Measurements from ENCODE around the gene EGFLAM.

The EGFLAM gene

DNA sequence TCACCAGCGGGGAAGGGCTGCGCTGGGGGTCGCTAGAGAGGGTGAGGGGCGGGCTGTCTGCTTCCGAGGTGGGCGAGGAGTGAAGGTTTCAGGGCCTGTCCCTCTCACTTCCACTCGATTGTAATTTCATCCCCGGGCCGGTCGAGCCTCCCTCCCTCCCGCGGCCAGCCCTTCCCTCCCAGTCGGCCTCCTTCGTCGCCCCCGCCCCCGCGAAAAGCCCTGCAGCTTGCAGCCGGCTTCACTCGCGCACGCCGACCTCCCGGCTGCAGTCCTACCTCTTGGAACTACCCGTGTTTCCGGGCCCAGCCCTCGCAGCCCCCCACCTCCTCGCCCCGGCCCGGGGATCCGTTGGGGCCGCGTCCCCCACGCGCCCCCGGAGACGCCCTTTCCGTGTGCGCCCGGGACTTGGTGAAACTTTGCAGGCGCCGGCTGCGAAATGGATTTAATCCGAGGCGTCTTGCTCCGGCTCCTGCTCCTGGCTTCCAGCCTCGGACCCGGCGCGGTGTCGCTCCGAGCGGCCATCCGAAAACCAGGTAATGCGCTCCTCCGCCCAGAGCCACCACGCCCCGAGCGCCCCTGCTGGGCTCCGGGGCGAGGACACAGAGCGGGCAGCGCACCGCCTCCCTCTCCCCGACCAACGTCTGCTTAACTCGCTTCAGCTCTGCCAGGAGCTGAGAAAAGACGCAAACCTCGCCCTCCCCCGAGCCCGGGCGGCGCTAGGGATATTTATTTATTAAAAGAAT, at the start of gene EGFLAM:
TSS of gene EGFLAM (plus strand) at position 241 of the 743 bp plus-strand sequence. CDS start at position 437, 196 bp downstream.
- DNase-seq = peak in 3 of 56 donors; percentile 1 to 2 (median 1)

DNA sequence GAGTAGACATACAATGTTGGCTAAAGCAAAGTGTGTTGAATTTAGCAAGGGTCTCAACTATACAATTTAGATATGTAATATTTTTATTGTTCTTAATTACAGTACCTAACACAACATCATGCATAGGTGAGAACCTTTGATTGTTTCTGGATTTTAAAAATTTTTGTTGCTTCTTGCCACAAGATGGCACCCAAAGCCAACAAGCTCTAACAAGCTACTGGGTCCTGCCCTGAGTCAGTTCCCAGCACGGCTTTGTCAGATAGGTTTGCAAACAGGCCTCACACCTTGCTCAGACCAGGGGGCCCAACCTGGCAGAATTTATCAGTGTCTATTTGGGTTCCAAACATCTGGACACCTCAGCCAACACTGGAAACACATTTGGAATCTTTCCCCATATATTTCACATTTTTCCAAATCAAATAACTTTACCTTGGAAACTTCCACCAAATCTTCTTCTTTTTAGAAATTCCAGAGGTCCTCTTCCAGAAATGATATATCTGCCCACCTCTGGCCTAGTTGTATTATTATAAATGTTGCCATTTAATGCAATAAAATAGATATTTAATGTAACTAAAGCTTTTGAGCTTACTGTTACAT, 49.5 kb upstream of the EGFLAM start:
- peak in 22 of 56 donors; percentile 1 to 32 (median 7) for DNase-seq

DNA sequence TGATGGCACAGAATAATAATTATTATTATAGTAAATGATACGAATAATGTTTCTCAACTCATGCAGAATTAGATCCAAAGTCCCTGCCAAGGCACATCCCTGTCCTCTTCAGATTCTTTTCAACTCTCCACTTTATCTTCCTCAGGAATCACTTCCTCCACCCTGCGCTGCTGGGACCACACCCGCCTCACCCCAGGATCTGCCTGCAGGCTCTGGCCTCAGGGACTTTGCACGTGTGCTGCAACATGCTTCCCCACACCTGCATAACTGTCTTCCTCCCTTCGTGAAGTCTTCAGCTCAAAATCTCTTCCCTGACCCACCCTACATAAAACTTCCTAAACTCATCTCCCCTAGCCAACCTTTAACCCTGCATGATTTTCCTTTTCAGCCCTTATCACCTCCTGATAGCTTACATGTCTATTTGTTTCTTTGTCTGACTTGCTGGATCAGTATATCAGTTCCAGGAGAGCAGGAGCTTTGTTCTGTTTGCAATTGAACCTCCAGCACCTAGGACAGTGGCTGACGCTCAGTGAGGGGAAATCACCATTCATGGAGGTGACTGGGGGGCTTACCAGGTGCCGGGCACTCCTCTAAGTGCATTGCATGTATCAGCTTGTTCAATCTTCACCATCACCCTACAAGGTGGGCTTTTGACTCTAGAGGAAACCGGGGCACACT, 47.5 kb upstream of the EGFLAM start:
- DNase-seq = no peak

DNA sequence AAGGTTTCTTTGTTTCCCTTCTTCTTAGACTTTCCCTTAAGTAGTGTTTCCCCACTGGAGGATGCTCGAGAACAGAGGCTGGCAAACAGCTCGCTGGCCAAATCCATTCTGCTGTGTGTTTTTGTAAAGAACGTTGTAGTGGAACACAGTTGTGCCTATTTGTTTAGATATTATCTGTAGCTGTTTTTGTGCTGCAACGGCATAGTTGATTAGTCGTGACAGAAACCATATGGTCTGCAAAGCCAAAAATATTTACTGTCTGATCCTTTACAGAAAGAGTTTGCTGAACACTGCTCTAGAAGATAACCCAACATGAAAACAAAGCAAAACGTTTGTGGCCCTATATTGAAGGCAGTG, 47.0 kb upstream of the EGFLAM start:
- no peak for DNase-seq

DNA sequence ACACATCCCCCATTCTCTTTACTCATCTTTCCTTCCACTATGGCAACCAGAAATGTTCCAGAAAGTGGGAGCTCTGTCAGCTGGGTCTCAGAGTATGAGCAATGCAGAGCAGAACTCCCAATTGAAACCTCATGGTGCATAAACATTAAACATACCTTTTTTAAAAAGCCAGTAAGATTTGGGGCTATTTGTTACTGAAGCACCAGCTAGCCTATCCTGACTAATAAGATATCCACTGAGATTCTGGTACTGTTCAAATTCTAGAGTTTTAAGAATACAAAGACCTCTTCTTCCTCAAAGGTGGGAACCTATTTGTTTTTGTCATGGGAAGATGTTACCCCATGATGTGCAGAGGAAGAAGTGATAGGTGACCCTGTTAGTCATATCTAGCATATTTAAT, 46.1 kb upstream of the EGFLAM start:
- no peak for DNase-seq

DNA sequence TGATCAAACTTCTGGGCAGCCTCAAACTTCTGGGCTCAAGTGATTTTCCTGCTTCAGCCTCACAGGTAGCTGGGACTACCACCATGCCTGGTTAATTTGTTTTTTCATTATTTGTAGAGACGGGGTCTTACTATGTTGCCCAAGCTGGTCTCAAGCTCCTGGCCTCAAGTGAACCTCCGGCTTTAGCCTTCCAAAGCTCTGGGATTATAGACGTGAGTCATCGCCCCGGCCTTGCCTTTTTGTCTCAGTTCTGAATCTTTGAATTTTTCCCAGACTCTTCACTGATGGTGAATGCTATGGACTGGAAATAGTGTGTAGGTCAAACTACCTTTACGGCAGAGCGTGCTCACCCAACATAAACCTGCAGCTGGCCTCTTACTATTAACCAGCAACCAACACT, 32.3 kb upstream of the EGFLAM start:
- DNase-seq = no peak

DNA sequence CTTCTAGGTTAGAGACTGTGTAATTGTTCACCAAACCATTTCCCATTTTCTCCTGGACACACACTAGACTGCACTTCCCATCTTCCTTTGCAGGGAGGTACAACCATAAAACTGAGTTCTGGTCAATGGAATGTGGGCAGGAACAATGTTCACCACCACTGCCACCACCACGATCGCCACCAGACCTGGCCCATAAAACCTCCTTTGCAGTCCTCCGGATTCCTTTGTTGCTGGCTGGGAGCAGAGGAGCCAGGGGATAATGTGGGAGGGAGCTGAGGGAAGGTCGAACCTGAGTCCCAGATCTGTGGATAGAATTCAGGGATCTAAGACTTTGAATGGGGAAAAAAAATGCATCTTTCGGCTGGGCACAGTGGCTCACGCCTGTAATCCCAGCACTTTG, 29.4 kb upstream of the EGFLAM start:
- no peak for DNase-seq

DNA sequence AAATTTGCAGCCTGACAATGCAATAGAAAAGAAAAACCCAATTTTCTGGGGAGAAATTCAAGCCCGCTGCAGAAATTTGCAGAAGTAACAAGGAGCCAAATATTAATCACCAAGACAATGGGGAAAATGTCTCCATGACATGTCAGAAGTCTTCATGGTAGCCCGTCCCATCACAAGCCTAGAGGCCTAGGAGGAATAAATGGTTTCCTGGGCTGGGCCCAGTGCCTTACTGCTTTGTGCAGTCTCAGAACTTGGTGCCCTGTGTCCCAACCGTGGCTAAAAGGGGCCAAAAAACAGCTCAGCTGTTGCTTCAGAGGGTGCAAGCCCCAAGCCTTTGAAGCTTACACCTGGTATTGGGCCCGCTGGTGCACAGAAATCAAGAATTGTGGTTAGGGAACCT, 23.6 kb upstream of the EGFLAM start:
- no peak for DNase-seq

DNA sequence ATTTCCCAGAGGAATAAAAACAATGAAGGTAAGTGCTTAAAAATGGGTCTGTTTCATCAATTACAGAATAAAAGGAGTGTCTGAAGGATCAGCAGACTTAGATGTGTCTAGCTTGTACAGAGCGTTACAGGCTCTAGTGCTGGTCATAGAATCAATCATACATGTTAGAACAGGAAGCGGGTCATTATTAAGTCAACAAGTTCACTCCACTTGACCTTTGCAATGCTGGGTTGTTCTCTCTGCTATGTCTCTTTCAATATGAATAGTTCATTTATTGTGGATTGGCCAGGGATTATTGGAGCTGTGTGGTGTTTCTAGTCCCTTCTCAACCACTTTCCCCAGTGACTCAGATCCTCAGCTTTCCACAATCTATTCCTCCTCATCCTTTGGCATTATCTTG, 20.7 kb upstream of the EGFLAM start:
- DNase-seq = no peak

DNA sequence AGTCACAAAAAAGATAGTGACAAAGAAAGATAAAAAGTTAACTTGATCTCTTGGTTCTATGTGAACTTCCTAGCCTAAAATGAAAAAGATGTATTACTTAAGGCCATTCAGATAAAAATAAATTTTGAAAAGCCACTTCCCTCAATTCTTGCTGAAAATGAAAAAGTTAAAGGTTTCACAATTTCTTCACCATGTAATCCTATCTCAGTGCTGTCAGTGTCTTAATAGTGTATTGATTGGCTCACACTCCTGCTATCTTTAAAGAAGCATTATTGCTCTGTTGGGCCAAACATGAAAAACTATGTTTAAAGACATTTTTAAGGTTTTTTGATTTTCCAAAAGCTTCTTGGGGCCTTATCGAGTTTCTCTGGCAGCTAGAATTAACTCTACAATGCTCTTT, 18.1 kb upstream of the EGFLAM start:
- no peak for DNase-seq

DNA sequence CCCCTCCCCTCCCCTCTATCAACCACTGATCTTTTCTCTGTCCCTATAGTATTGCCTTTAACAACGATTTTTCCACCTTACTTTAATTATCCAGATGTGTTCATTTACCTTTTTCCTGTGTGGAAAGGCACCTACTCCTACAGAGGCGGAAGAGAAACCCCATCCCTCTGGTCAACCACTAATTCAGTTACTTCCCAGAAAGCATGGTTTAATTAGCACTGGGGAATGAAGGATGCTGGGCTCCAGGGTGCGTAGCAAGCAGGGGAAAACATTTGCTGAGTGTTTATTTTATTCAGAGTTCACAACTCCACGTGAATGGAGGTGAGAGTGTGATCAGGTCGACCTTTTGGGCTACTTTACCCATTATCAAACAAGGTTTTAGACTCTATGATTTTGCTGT, 16.7 kb upstream of the EGFLAM start:
- DNase-seq = no peak

DNA sequence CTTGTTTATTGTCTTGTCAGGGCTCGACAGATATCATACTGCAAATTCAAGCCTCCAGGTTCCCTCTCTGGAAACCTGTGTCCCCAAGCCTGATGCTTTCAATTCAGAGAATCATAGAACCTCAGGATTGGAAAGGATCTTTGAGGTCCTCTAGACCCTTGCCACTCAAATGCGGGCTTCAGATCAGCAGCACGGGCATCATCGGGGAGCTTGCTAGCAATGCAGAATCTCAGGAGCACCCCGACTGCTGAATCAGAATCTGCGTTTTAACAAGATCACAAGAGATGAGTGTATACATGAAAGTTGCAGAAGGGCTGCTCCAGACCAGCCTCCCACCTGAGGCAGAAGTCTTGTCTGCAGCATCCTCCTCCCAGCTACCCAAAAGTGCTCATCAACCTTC, 13.1 kb upstream of the EGFLAM start:
- DNase-seq = no peak

DNA sequence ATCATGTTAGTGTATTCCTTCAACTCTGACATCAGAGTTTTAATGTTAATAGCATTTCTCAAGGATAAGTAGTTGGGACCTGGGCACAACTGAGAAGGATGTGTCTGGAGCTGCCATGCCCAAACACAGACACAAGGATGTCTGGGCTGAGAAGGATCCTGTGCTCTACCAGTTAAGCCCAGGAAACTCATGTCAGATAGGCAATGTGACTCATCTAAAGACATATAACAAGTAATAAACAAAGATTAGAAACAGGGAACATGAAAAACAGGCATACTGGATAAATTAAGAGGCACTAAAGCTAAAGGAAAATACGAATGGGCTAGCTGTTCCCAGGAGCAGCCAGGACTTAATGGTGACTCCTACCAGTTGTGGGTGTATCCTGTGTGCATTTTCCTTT, 9.1 kb upstream of the EGFLAM start:
- DNase-seq = no peak

DNA sequence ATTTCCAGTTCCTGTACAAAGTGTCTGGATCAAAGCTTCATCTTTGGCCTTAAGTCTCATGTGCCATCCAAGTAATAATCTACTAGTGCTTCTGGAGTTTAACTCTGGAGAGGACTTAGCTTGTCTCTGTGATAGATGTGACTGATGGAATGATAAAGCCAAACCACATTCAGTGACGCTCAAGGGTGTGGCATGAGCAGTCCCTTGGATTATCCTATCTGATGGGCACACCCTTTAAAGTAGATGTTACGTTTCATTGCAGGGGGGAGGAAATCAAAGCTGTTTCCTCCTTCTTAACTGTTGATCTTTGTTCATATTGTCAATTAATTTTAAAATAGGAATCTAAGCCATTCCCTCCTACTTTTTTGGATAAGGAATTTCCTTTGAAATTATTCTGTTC, 8.5 kb upstream of the EGFLAM start:
- DNase-seq = no peak

DNA sequence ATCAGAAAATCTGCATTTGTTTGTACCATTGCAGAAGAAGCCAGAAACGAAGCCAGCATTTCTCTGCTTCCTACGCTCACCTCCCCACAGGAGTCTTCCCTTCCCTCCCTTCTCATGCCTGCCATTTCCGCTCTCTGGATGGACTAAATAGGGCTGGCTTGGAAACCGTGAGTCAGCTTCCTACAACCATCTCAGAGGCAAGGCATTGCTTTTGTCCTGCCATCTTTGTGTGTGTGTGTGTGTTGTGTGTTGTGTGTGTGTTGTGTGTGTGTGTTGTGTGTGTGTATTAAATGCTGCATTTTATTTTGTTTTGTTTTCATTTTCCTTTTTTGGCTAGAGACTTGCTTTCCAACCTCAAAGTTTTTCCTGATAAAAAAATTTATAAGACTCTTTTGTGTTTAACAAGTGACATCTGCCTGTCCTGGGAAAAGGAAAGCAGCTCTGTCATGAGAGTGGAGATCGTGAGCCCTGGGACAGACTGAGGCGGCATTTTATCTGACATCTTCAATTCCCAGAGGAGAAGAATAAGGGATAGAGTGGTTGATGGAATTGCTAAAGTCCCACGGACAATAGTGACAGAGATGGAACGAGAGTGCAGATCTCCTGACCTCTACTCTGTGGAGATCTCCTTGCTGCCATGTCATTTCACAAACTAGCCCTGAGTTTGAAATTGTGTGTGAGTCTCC, 7.5 kb upstream of the EGFLAM start:
- DNase-seq = no peak

DNA sequence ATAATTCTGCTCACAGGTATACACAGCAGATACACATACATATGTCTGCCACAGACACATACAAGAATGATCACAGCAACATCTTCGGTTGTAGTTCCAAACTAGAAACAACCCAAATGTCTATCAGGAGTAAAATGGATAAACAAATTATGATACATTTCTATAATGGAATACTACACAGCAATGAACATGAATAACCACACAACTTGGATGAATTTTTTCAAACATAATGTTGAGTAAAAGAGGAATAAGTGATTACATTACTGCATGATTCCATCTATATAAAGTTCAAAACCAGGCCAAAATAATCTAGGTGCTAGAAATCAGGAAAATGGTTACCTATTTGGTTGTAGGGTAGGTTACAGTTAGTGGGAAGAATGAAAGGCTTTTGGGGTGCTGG, 4.6 kb upstream of the EGFLAM start:
- no peak for DNase-seq

DNA sequence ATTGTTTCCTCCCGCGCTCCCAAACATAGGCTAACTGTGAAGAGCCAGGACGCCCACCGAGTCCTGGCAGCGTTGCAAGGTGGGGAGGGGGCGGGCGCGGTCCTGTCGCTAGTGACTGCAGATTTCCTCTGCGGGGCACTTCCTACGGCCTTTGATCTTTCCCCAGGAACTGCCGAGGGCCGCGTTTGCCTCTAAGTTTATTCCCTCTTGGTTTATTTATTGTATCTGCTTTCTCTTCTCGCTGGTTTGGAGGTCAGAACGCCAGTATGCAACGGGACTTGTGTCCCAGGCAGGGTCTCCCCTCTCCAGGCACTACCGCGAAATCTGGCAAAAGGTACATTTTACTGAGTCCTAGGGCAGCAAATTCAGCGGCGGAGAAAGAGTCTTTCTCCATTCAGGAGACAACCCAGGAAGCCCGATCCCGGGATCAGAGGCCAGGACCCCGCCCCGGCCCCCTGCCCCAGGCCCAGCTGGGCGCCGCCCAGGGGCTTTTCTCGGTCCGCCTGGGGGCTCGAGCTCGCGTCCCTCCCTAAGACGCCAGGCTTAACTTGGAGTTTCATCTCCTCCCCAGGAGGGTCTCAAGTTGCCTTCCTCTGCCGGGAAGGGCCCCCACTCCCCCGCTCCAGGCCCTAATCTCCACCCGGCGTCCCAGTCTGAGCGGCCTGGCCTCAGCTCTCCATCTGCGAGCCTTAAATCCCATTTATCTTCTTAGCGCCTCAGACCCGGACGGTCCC, 884 bp upstream of the EGFLAM start:
- no peak for DNase-seq

DNA sequence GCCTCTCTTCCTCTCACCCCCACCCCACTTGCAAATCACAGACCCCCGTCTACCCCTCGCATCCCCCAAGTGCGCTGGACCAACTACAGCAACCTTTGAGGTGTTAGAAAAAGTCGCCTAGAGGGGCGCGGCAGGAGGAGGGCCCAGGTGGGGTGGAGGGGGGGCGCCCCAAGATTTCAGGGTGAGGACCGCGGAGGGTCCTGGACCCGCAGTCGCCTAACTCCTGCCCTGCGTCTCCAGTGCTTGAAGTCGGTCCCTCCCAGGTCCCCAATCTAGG, 379 bp upstream of the EGFLAM start:
- no peak for DNase-seq

DNA sequence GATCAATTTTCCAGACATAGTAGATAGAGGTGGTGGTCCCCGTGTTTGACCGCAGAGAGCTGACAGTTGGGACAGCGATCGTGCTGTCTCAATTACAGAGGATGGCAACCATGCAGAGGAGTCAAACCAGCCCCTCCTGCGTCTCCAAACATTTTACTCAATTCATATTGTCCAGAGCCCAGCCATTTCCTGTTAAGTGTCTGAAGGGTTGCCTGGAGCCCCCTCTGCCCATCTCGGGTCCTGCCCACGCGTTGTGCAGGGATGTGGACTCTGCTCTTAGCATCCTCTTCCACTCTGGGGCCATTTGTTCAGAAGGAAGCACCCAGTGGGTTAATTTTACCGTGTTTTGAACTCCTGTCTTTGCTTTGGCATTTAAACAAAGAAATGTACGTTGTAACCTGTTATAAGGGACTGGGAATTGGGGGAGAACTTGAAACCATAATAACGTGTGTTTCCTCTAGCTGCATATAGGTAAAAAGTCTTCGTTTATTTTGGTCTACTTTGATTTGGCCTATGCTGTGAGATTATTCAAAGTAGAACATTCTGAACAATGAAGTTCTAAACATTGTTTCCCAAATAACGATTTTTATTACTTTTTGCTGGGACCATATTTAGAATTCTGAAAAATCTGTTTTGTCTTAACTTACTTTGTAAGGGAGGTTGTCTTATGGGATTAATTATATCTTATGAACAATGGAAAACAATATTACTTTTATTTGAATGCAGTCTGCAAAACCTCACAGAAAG, 876 bp downstream of the EGFLAM start:
- DNase-seq = no peak

DNA sequence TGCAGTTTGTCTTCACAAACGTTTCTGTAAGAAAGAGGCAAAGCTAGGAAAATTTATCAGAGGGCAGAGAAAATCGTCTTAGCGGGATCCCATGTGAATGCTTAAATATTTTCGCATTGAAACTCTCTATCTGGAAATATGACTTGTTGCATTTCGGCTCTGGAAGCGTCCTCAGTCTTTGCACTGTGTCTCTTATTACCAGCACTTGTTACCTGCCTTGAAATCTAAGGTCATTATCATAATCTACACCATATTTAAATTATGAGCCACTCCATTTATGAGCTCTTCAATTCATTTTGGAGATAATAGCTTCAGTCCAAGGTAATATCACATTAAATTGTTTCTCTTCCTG, 1.4 kb downstream of the EGFLAM start:
- no peak for DNase-seq

DNA sequence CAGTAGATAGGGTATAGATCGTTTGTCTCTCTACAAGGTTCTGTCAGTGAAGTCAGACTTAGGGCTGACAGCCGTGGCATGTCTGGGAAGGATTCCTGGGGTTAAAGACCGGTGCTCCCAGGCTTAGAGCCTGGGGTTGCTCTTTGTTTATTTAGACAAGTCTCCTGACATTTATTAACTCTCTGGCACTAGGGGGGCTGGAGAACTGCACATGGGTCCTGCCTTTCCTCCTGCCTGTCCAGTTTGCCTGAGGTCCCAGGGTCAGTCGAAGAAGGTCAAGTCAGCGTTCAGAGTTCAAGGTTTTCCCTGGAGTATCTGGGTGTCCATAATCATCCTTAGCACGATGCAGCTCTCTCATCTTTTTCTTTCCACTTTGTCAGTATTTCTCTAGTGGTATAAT, 5.6 kb downstream of the EGFLAM start:
- DNase-seq = no peak

Data from nucleus accumbens (tissue), 56 donors.